HL-60 (cell line): Measurements from ENCODE around the gene AADAT.
A peak's percentile ranks its signal among the peaks of the same experiment; 100 is the strongest.

ENCODE experiments used
- DNase-seq, 2 experiments: peaks; one replicate each; pipeline ENCODE4 v3.0.0-alpha.2; 2010 to 2020; ENCODE audit warnings: low read depth in 1 of 2, low spot score in 1 of 2
- H3K27ac ChIP-seq: fragments of 250-450 bp; sonication (Bioruptor Pico); replicated peaks from 2 replicates; pipeline ENCODE4 v1.5.1; 2020; ENCODE audit warnings: mild to moderate bottlenecking, moderate library complexity
- H3K27me3 ChIP-seq: fragments of 250-450 bp; sonication (Bioruptor Pico); 2 replicates; pipeline ENCODE4 v1.5.1; 2021; ENCODE audit warnings: mild to moderate bottlenecking, moderate library complexity; ENCODE audit not compliant: insufficient read depth, poor library complexity, severe bottlenecking
- H3K4me3 ChIP-seq: replicated peaks from 2 replicates; pipeline ENCODE4 v1.5.1; 2011; ENCODE audit warnings: mild to moderate bottlenecking, control low read depth, low read length; ENCODE audit not compliant: insufficient read depth
- GABPA ChIP-seq: IDR thresholded peaks from 2 replicates; pipeline ENCODE4 v1.6.1; 2012; ENCODE audit warnings: low read depth
- POLR2AphosphoS5 ChIP-seq: IDR thresholded peaks from 2 replicates; pipeline ENCODE4 v1.6.1; 2012; ENCODE audit warnings: low read depth
- SPI1 ChIP-seq: IDR thresholded peaks from 2 replicates; pipeline ENCODE4 v1.6.1; 2012; ENCODE audit warnings: low read depth, mild to moderate bottlenecking, borderline replicate concordance
- TF ChIP-seq, protein P1 (sequence below): IDR thresholded peaks from 2 replicates; pipeline ENCODE4 v1.6.1; 2012; ENCODE audit warnings: low read depth; ENCODE audit not compliant: insufficient replicate concordance
- TF ChIP-seq, protein P2 (sequence below): IDR thresholded peaks from one replicate; pipeline ENCODE4 v1.5.1; 2011; ENCODE audit warnings: low read length, control low read depth, inconsistent platforms; ENCODE audit not compliant: insufficient read depth

The AADAT gene

DNA sequence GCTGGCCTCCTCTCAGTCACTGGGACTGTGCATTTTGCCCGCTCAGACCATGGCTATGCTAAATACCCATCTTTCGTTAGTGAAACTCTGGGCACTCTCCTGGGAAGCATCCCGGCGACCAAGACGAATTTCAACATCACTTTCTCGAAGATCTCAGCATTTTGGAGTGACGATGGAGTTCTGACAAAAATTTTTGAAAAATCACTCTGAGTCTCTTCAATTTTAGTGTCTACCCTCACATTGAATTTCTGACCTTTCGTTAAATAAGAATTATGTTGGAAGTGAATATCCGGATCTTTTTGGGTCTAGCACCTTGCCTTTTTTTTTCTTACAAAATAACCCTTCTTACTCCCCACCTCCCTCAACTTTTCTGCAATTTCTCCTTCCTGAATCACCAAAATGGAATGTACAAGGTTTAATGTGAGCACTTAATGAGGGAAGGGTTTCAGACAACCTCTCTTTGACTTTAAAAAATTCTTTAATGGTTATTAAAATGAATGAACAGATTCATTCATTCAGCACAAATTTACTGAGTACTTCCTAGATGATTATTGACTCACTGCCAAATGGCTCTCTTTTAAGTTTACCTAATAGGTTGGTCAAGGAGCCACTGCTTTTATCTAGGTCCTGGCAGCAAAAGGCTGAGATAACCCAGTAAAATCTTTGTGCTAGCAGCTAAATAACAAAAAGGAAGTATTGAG, 746 bp upstream of the AADAT start:
- Histone ChIP-seq H3K27ac (no peak overlapping the region), H3K27me3 (peaks cover 29% of the 10 kb centered on the region), H3K4me3 (peak overlapping the region; percentile 36)
- no peak for TF ChIP-seq POLR2AphosphoS5
- DNase-seq, result no peak

DNA sequence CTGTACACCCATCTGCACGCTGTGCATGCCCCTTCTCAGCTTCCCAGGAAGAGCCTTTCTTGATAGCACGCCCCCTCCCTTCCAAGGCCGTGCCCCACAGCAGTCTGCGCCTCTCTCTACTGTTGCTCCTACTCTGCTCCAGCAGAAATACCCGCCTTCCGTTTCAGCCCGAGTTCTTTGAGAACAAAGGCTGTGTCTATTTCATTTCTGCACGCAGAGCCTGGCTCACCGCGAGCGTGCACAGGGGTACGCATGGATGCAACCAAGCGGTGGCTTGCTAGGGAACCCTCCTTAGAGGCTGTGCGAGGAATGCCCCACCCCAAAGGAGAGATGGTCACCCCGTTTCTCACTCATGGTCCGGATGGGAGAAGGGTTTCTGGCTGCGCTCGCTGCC, 485 bp downstream of the AADAT start:
- no peak overlapping the region for H3K27ac ChIP-seq
- H3K27me3 ChIP-seq, result peaks cover 29% of the 10 kb centered on the region
- no peak overlapping the region for H3K4me3 ChIP-seq
- TF ChIP-seq, protein P1, sequence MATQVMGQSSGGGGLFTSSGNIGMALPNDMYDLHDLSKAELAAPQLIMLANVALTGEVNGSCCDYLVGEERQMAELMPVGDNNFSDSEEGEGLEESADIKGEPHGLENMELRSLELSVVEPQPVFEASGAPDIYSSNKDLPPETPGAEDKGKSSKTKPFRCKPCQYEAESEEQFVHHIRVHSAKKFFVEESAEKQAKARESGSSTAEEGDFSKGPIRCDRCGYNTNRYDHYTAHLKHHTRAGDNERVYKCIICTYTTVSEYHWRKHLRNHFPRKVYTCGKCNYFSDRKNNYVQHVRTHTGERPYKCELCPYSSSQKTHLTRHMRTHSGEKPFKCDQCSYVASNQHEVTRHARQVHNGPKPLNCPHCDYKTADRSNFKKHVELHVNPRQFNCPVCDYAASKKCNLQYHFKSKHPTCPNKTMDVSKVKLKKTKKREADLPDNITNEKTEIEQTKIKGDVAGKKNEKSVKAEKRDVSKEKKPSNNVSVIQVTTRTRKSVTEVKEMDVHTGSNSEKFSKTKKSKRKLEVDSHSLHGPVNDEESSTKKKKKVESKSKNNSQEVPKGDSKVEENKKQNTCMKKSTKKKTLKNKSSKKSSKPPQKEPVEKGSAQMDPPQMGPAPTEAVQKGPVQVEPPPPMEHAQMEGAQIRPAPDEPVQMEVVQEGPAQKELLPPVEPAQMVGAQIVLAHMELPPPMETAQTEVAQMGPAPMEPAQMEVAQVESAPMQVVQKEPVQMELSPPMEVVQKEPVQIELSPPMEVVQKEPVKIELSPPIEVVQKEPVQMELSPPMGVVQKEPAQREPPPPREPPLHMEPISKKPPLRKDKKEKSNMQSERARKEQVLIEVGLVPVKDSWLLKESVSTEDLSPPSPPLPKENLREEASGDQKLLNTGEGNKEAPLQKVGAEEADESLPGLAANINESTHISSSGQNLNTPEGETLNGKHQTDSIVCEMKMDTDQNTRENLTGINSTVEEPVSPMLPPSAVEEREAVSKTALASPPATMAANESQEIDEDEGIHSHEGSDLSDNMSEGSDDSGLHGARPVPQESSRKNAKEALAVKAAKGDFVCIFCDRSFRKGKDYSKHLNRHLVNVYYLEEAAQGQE, result no peak
- no peak for DNase-seq

DNA sequence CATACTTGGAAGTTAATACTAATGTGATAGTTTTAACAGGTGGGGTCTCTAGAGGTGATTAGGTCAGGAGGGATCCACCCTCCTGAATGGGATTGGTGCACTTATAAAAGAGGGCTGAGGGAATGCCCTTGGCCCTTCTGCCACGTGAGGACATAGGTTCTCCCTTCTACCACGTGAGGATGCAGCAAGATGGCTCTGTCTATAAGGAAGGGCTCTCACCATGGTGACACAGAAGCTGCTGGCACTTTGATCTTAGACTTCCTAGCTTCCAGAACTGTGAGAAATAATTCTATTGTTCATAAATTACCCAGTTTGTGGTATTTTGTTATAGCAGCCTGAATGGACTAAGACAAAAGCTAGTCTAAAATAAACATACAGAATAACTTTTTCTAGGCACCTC, 1.0 kb downstream of the AADAT start:
- no peak for TF ChIP-seq GABPA
- TF ChIP-seq, protein P1, result no peak
- no peak for TF ChIP-seq SPI1
- TF ChIP-seq, protein P2, sequence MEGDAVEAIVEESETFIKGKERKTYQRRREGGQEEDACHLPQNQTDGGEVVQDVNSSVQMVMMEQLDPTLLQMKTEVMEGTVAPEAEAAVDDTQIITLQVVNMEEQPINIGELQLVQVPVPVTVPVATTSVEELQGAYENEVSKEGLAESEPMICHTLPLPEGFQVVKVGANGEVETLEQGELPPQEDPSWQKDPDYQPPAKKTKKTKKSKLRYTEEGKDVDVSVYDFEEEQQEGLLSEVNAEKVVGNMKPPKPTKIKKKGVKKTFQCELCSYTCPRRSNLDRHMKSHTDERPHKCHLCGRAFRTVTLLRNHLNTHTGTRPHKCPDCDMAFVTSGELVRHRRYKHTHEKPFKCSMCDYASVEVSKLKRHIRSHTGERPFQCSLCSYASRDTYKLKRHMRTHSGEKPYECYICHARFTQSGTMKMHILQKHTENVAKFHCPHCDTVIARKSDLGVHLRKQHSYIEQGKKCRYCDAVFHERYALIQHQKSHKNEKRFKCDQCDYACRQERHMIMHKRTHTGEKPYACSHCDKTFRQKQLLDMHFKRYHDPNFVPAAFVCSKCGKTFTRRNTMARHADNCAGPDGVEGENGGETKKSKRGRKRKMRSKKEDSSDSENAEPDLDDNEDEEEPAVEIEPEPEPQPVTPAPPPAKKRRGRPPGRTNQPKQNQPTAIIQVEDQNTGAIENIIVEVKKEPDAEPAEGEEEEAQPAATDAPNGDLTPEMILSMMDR, result no peak
- no peak for TF ChIP-seq POLR2AphosphoS5
- no peak overlapping the region for H3K27ac ChIP-seq
- no peak for DNase-seq
- H3K4me3 ChIP-seq, result no peak overlapping the region
- peaks cover 29% of the 10 kb centered on the region for H3K27me3 ChIP-seq

DNA sequence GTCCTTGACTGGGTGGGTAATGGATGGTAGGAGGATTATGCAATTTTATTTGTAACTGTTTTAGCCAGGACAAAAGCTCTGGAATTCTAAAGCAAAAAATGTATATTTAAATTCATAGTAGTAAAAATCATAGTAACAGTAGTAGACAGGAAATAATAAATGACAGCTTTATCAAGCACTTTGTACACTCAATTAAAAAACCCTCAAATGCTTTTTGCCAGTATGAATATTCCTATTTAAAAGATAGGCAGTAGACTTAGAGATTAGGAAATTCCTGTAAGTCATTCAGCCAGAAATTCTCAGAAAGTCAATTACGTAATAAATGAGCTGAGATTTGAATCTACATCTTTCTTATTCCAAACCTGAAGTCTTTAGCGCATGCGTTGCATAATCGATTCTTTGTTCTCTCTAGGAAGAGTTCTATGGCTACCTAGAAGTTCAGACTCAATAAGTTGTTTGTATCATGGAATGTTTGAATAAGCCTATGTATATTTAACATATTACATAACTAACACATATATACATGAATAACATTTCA, 2.5 kb downstream of the AADAT start:
- TF ChIP-seq, protein P1, result no peak
- no peak for TF ChIP-seq SPI1
- no peak for TF ChIP-seq GABPA
- TF ChIP-seq, protein P2, result no peak
- TF ChIP-seq POLR2AphosphoS5, result no peak
- Histone ChIP-seq H3K27ac (no peak overlapping the region), H3K27me3 (peaks cover 29% of the 10 kb centered on the region), H3K4me3 (no peak overlapping the region)
- DNase-seq, result no peak
